Amygdala (tissue), 56 donors: ENCODE results near the gene ACTRT2.

Experiments used
- DNase-seq, 56 donors: peaks; one replicate each; lab custom pipeline; 2025; lab: John Stamatoyannopoulos, UW

The ACTRT2 gene

DNA sequence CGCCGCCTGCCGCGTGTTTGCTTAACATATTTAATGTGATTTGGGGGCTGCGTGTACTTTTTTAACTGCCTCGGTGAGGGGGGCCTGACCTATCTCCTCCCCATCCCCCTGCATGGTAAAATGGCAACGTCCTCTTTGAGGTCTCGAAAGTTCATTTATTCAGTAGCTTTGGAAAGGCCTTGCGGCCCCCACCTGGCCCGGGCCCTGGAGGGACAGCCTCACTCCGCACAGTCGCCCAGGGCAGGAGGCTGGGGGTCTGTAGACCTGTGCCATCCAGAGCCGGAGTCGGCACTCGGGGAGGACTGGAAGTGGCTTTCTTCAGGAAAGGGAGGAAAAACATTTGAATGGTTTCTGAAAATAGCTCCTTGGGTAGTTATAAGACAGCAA is 38.0 kb upstream of the ACTRT2 start:
- no peak for DNase-seq

DNA sequence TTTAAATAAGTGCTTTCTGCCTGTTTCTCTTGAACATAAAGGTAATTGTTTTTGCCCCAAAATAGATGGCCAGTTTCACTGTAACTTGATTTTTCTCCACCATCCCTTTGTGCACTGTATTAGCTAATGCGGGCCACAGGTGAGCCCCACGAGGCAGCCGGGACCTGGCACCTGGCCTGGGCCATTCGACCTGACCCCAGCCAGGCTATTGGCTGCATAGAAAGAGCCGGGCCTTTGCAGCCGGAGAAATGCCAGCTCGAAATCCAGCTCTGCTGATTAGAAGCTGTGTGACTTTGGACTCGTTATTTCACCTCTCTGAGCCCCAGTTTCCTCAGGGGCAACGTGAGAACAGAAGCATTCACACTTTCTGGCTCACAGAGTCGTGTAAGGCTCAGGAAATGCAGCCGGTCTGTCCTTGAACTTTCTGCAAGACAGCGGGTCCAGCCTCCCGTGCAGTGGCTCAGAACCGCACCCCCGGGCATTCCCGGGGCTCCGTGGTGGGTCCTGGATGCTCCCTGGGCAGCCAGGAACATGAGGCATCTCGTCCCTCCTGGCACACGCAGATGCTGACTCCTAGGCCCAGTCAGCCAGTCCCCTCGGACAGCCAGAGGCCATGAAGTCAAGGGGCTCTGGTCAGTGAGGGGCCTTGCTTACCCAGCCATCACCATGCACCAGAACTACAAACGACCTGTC is 37.4 kb upstream of the ACTRT2 start:
- no peak for DNase-seq

GRCh38 chr1:2984399-2985061 is 36.7 kb upstream of the ACTRT2 start:
- no peak for DNase-seq

DNA sequence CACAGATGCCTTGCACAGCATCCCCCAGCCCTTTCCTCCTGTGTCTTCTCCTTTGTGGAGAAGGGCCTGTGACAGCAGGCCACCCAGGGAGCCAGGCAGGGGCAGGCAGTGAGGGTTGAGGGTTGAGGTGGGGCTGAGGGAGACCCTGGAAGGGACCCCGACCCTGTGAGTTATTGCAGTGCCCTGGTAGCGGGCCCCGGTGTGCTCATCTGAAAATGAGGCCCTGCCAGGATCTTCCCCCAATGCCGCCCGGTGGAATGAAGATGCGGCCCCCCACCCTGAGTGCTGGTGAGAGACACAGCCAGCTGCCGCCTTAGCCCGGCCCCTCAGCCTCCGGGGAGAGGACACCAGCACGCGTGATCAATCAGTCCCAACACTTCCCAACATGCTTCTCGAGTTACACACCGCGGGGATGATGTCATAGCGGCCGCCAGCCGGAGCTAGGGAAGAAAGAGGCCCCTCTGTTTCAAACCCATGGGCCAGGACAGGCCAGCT is 36.2 kb upstream of the ACTRT2 start:
- DNase-seq, result peak in 33 of 56 donors; percentile 10 to 71 (median 50)

DNA sequence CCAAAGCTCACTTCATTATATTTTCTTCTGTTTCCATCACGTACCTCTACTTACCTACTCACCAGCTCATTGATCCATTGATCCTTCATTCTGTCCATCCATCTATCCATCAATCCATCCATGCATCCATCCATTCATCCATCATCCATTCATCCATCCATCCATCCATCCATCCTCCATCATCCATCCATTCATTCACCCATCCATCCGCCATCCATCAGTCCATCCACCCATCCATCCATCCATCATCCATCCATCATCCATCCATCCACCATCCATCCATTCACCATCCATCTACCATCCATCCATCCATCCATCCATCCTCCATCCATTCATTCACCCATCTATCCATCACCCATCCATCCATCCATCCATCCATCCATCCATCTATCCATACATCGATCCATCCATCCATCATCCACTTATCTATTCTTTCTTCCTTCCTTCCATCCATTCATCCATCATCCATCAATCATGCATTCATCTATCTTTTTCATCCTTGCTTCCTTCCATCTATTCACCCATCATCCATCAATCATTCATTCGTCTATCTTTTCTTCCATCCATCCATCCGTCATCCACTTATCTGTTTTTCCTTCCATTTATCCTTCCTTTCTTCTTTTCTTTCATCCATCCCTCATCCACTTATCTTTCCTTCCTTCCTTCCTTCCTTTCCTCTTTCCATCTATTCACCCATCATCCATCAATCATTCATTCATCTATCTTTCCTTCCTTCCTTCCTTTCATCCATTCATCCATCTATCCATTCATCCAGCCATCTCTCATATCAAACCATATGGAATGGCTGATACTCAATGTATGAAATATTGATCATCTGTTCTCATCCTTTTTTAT is 35.3 kb upstream of the ACTRT2 start:
- no peak for DNase-seq

DNA sequence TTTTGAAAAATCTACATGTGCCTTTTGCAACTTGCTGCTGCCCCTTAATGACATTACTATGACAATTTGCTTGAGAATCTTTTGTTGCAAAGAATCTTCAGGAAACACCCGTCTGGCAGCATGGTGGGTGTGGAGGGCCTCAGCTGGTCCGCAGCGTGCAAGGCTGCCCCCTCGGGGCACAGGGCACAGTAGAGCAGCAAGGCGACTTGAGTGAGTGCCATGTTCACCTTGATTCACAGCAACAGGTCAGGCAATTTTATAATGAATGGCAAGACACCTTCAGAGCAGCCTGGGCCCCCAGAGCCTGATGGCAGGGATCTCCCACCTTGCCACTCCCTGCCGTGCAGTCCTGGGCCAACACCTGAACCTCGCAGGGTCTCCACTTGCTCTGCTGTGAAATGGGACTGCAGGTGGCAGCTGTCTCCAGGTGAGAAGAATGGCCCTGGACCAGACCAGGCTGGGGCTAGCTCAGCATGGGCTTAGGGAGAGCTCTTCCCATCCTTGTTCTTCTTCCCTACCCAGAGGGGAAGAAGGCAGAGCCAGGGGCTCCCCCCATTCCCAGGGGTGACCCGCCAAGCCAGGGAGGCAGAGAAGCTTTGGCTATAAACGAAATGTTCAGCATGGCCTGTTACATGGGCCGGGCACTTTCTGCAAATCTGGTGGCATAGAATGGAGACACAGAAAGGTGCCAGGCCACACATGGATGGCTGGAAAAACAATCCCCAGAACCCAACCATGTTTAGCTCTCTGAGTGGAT is 34.5 kb upstream of the ACTRT2 start:
- DNase-seq, result no peak

- peak in 4 of 56 donors; percentile 20 to 42 (median 33) for DNase-seq
Observed at GRCh38 chr1:2987773-2988172, 33.5 kb upstream of the ACTRT2 start.

DNA sequence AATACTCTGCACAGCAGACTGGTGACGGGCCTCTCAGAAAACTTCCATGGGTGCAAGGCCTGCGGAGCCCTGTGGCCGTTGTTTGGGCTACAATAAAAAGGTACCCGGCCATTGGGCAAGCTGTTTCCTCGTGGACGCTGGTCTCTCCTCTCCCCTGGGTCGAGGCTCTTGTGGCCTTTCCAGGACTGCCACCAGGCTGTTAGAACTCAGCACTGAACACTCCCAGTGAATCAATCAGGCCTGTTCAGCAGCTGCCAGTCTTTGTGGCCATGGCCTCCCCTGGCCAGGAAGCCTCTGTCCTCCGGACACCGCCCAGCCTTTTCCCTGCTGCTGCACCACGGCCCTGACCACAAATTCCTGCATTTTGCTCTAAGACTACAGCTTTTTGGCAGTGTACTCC is 33.0 kb upstream of the ACTRT2 start:
- DNase-seq, result peak in 13 of 56 donors; percentile 11 to 58 (median 41)

DNA sequence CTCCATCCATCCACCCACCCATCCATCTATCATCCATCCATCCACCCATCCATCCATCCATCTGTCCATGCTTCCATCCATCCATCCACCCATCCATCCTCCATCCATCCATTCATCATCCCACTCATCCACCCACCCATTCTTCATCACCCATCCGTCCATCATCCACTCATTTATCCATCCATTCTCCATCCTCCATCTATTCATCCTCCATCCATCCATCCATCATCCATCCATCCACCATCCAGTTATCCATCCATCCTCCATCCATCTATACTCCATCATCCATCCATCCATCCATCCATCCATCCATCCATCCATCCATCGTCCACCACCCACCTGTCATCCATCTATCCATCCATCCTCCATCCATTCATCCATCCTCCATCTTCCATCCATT is 32.1 kb upstream of the ACTRT2 start:
- DNase-seq, result no peak

DNA sequence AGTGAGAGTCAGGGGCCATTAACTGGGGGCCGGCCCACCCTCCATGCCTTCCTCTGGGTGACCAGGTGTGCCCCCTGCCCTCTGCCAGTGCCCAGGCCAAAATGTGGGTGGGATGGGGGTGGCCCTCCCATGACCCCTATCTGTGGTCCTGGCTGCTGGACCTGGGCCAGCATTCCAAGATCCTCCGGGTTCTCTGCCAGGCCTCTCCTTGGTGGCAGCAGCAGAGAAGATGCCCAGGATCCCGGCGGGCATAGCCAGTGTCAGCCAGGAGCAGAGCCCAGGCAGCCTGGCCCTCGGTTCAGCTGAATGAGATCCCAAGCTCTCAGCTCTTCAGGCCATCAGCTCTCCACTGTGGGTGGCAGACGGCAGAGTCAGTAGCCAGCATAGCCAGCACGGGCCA is 31.3 kb upstream of the ACTRT2 start:
- no peak for DNase-seq

DNA sequence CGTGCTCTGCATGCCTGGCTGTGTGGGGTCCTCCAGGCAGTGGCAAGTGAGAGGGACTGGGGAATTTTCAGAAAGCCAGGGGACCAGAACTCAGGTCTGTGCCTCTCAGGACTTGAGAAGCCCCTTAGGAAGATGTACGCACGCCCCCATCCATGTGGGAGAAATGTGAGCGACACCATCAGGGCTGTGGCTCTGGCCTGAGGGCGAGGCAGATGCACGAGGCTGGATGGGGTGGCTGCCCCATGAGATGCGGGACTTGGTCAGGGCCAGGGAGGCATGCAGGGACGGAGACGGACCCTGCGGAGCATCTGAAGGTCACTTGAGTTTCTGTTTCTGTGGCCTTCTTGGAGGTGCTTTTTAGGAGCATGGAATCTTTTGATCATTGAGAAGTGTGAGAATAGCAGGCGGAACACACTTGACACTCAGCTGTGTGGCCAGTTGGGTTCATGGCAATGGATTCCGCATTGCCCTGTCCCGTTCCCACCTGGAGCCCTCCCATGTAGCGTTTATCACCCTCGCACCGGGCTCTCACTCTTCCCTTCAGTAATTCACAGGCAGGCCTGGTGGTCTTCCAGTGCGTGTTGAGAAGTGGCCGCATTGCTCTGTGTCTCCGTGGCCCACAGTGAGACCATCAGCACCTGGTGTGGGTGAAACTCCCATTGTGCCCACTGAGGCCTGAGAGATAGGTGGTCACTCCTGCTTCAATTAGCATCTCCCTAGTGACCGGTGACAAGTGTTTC is 30.7 kb upstream of the ACTRT2 start:
- no peak for DNase-seq

DNA sequence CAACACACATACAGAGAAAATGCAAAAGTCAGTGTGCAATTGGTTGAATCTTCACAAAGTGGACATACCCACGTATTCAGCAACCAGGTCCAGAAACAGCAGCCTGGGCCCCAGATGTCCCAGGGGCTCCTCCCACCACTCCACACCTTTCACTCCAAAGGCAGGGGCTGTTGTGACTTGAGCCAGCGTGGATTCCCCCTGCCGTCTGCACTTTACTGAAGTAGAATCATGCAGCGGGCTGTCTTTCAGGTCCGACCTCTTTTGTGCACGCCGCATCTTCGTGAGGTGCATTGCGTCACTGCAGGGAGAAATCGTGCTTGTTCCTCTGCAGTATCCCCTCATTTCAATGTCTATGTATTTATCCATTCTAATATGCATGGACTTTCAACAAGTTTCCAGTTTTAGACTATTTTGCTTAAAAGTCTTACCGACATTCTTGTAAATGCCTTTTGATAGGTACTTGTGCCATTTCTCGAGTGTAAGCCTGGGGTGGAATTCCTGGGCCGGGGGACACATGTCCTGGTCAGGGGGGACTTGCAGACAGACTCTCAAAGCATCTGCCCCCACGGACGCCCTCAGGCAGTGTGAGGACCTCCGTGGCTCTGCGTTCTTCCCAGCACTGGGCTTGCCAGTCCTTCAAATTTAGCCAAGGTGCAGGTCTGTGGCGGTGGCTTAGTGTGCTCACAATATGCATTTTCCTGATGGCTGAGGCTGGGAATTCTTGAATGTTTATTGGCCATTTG is 29.3 kb upstream of the ACTRT2 start:
- DNase-seq, result no peak

GRCh38 chr1:2998503-2999100 is 22.7 kb upstream of the ACTRT2 start:
- no peak for DNase-seq

- no peak for DNase-seq
Observed at GRCh38 chr1:2999138-2999537, 22.1 kb upstream of the ACTRT2 start.

DNA sequence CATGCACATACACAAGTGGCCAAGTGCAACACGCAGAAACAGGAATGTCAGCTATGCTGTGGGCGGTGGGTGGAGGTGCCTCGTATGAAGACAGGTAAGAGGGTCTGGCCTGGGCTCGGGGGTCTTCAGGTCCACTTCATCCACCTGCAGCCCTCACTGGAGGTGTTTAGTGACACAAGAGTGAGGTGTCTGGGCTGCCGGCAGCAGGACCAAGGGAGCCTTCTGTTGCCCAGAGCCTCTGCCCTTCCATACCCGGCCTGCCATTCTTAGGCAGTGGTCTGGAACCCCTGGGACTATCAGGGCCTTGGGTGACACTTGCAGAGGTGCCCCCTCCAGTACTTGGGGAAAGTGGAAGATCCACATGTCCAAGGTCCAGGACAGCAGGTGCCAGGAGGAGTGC is 21.7 kb upstream of the ACTRT2 start:
- DNase-seq, result no peak

- DNase-seq, result no peak
Observed at GRCh38 chr1:3000214-3000613, 21.1 kb upstream of the ACTRT2 start.

GRCh38 chr1:3000671-3001470 is 20.4 kb upstream of the ACTRT2 start:
- DNase-seq, result no peak
